Omental fat pad (tissue), 4 donors: Measurements from ENCODE around the gene PRDM5. TPM values are rescaled to one million over a fixed set of nuclear protein-coding genes. Genes with fewer than 3 reads are reported as not detected.

ENCODE experiments used
- ATAC-seq: fragments of 150-250 bp; one replicate; pipeline ENCODE4 v1.9.1; 2016; ENCODE audit warnings: mild to moderate bottlenecking, moderate library complexity; ENCODE audit not compliant: low FRiP score
- DNase-seq: peaks from one replicate; pipeline ENCODE4 v3.0.0-alpha.2; 2019; ENCODE audit warnings: low spot score
- CTCF ChIP-seq, 3 donors: fragments of 450-650 bp; IDR thresholded peaks; one replicate each; pipeline ENCODE4 v1.5.1; 2016 to 2017; ENCODE audit warnings: antibody characterized with exemption in 3 of 3, mild to moderate bottlenecking in 3 of 3, moderate library complexity in 2 of 3
- total RNA-seq, 4 donors: library from RNA; depleted of rRNA; stranded (reverse); fragments of >200 nt; gene quantifications; one replicate each; pipeline ENCODE4 v1.1.0, GENCODE V29; 2016

PRDM5 gene
- total RNA-seq, 4 donors from 2014 or later, result 6.0 to 18.8 (median 12.0) TPM

GRCh38 chr4:120861852-120862251 lies 60.7 kb downstream of the PRDM5 start:
- no peak for TF ChIP-seq CTCF (IDR thresholded peaks at IDR 0.05)
- ATAC-seq (no peak), DNase-seq (no peak)

GRCh38 chr4:120858776-120859175 lies 63.8 kb downstream of the PRDM5 start:
- TF ChIP-seq CTCF (IDR thresholded peaks at IDR 0.05), result no peak
- DNase-seq (no peak), ATAC-seq (no peak)

GRCh38 chr4:120857312-120857711 lies 65.2 kb downstream of the PRDM5 start:
- ATAC-seq (no peak), DNase-seq (no peak)
- no peak for TF ChIP-seq CTCF (IDR thresholded peaks at IDR 0.05)

- ATAC-seq, result no peak
- DNase-seq, result no peak
- TF ChIP-seq CTCF (IDR thresholded peaks at IDR 0.05), result no peak
Observed at GRCh38 chr4:120856294-120856693, 66.2 kb downstream of the PRDM5 start.

- DNase-seq (no peak), ATAC-seq (no peak)
Observed at GRCh38 chr4:120855307-120856001, 67.1 kb downstream of the PRDM5 start.

GRCh38 chr4:120853161-120853935 lies 69.2 kb downstream of the PRDM5 start:
- ATAC-seq, result no peak
- TF ChIP-seq CTCF (IDR thresholded peaks at IDR 0.05), result no peak
- DNase-seq, result no peak

More at GRCh38 chr4:120855307-120856001, 67.1 kb downstream of the PRDM5 start:
- no peak for TF ChIP-seq CTCF (IDR thresholded peaks at IDR 0.05)
